Ectodermal cell (in vitro differentiated cells): ENCODE measurements around the gene PGS1.

ENCODE experiments used
- H3K27ac ChIP-seq: 2 replicates; pipeline ENCODE4 v1.7.0; 2013; ENCODE audit warnings: mild to moderate bottlenecking, low read depth, low read length; ENCODE audit not compliant: insufficient read depth, poor library complexity, severe bottlenecking
- H3K27me3 ChIP-seq: 2 replicates; pipeline ENCODE4 v1.7.0; 2013; ENCODE audit warnings: mild to moderate bottlenecking, low read length; ENCODE audit not compliant: insufficient read depth, control insufficient read depth, poor library complexity, severe bottlenecking
- H3K36me3 ChIP-seq: one replicate; pipeline ENCODE4 v1.7.0; 2013; ENCODE audit warnings: low read length; ENCODE audit not compliant: control insufficient read depth, insufficient read depth
- H3K4me1 ChIP-seq: one replicate; pipeline ENCODE4 v1.7.0; 2013; ENCODE audit warnings: low read length; ENCODE audit not compliant: control insufficient read depth, insufficient read depth
- H3K4me3 ChIP-seq: 2 replicates; pipeline ENCODE4 v1.7.0; 2013; ENCODE audit warnings: low read depth, low read length, control low read depth; ENCODE audit not compliant: insufficient read depth
- H3K9me3 ChIP-seq: 2 replicates; pipeline ENCODE4 v1.7.0; 2013; ENCODE audit warnings: mild to moderate bottlenecking, low read length, moderate library complexity; ENCODE audit not compliant: control insufficient read depth
- WGBS, 2 experiments: methylation state at CpG; one replicate each; pipeline ENCODE4 v1.1.7; 2013; ENCODE audit warnings: missing lambda C conversion rate in 2 of 2; 5-methylcytosine and 5-hydroxymethylcytosine counted together

PGS1 gene

GRCh38 chr17:78425429-78425828 lies 47.0 kb downstream of the PGS1 start:
- Histone ChIP-seq H3K27ac (no peak overlapping the region), H3K27me3 (no peaks in the 10 kb centered on the region), H3K4me3 (no peak overlapping the region), H3K36me3 (peaks cover 18% of the 10 kb centered on the region), H3K4me1 (peaks cover 9% of the 10 kb centered on the region), H3K9me3 (no peaks in the 10 kb centered on the region)
- WGBS, 2 experiments: 94 to 95% methylated on average over 17 of the region's 17 CpGs

GRCh38 chr17:78426293-78426879 lies 47.9 kb downstream of the PGS1 start:
- Histone ChIP-seq H3K36me3 (peaks cover 18% of the 10 kb centered on the region), H3K4me3 (no peak overlapping the region), H3K9me3 (no peaks in the 10 kb centered on the region), H3K27me3 (no peaks in the 10 kb centered on the region), H3K27ac (no peak overlapping the region), H3K4me1 (peaks cover 9% of the 10 kb centered on the region)
- WGBS, 2 experiments: 96% methylated on average over 22 of the region's 22 CpGs

GRCh38 chr17:78427140-78427539 lies 48.7 kb downstream of the PGS1 start:
- Histone ChIP-seq H3K4me1 (peaks cover 8% of the 10 kb centered on the region), H3K27me3 (no peaks in the 10 kb centered on the region), H3K4me3 (no peak overlapping the region), H3K27ac (no peak overlapping the region), H3K9me3 (no peaks in the 10 kb centered on the region), H3K36me3 (peaks cover 18% of the 10 kb centered on the region)
- 95 to 96% methylated on average over 11 of the region's 11 CpGs for WGBS, 2 experiments

- WGBS, 2 experiments: 91% methylated on average over 20 of the region's 20 CpGs
- H3K4me1 ChIP-seq: peaks cover 4% of the 10 kb centered on the region
- H3K36me3 ChIP-seq: peaks cover 18% of the 10 kb centered on the region
Measured at GRCh38 chr17:78428025-78428575, 49.7 kb downstream of the PGS1 start.

GRCh38 chr17:78428836-78429617 lies 50.6 kb downstream of the PGS1 start:
- WGBS, 2 experiments: 92% methylated on average over 23 to 24 of the region's 24 CpGs
- Histone ChIP-seq H3K9me3 (no peaks in the 10 kb centered on the region), H3K36me3 (peaks cover 12% of the 10 kb centered on the region), H3K27ac (no peak overlapping the region), H3K4me3 (no peak overlapping the region), H3K27me3 (no peaks in the 10 kb centered on the region), H3K4me1 (peaks cover 4% of the 10 kb centered on the region)

More at GRCh38 chr17:78428025-78428575, 49.7 kb downstream of the PGS1 start:
- no peak overlapping the region for H3K4me3 ChIP-seq
- H3K27me3 ChIP-seq: no peaks in the 10 kb centered on the region
- peak overlapping the region; percentile 26 for H3K27ac ChIP-seq
- no peaks in the 10 kb centered on the region for H3K9me3 ChIP-seq

GRCh38 chr17:78429618-78429995 lies 51.2 kb downstream of the PGS1 start:
- peaks cover 6% of the 10 kb centered on the region for H3K4me1 ChIP-seq
- H3K27ac ChIP-seq: no peak overlapping the region
- no peaks in the 10 kb centered on the region for H3K27me3 ChIP-seq
- no peaks in the 10 kb centered on the region for H3K9me3 ChIP-seq
- no peak overlapping the region for H3K4me3 ChIP-seq
- peaks cover 6% of the 10 kb centered on the region for H3K36me3 ChIP-seq
- WGBS, 2 experiments: 85 to 86% methylated on average over 10 of the region's 10 CpGs

GRCh38 chr17:78430892-78431691 lies 52.6 kb downstream of the PGS1 start:
- Histone ChIP-seq H3K4me3 (no peak overlapping the region), H3K36me3 (no peaks in the 10 kb centered on the region), H3K27me3 (no peaks in the 10 kb centered on the region), H3K9me3 (no peaks in the 10 kb centered on the region), H3K4me1 (peaks cover 11% of the 10 kb centered on the region), H3K27ac (peak overlapping the region; percentile 3)
- 61 to 67% methylated on average over 20 of the region's 20 CpGs for WGBS, 2 experiments

- H3K9me3 ChIP-seq: no peaks in the 10 kb centered on the region
- no peaks in the 10 kb centered on the region for H3K27me3 ChIP-seq
- peaks cover 11% of the 10 kb centered on the region for H3K4me1 ChIP-seq
- H3K36me3 ChIP-seq: no peaks in the 10 kb centered on the region
- 86 to 89% methylated on average over 11 of the region's 11 CpGs for WGBS, 2 experiments
- H3K4me3 ChIP-seq: no peak overlapping the region
- no peak overlapping the region for H3K27ac ChIP-seq
Measured at GRCh38 chr17:78431692-78431958, 53.2 kb downstream of the PGS1 start.

- Histone ChIP-seq H3K9me3 (no peaks in the 10 kb centered on the region), H3K27me3 (no peaks in the 10 kb centered on the region), H3K27ac (no peak overlapping the region), H3K4me3 (no peak overlapping the region), H3K36me3 (no peaks in the 10 kb centered on the region), H3K4me1 (peaks cover 11% of the 10 kb centered on the region)
- WGBS, 2 experiments: 88 to 89% methylated on average over 21 of the region's 21 CpGs
Measured at GRCh38 chr17:78432226-78433012, 54.0 kb downstream of the PGS1 start.
